Smooth muscle cell (in vitro differentiated cells): ENCODE measurements around the gene STX10. TPM values are rescaled to one million over a fixed set of nuclear protein-coding genes. Genes with fewer than 3 reads are reported as not detected.
A peak's percentile ranks its signal among the peaks of the same experiment; 100 is the strongest.

Experiments used
- DNase-seq: peaks from one replicate; lab custom pipeline; 2025; ENCODE audit not compliant: unreplicated experiment; lab: John Stamatoyannopoulos, UW
- H2AFZ ChIP-seq: fragments of 200-600 bp; sonication (generic); 2 replicates; pipeline ENCODE4 v1.6.0; 2016; ENCODE audit warnings: antibody characterized with exemption, low read depth, mild to moderate bottlenecking
- H3F3A ChIP-seq: fragments of 200-600 bp; sonication (generic); 2 replicates; pipeline ENCODE4 v1.6.0; 2017; ENCODE audit warnings: antibody characterized with exemption, low read depth
- H3K27ac ChIP-seq: fragments of 200-600 bp; sonication (generic); 2 replicates; pipeline ENCODE4 v1.5.1; 2016; ENCODE audit warnings: low read depth, mild to moderate bottlenecking
- H3K27me3 ChIP-seq: fragments of 200-600 bp; sonication (generic); 2 replicates; pipeline ENCODE4 v1.6.1; 2016; ENCODE audit warnings: low read depth, mild to moderate bottlenecking
- H3K36me3 ChIP-seq: fragments of 200-600 bp; sonication (generic); 2 replicates; pipeline ENCODE4 v1.5.1; 2016; ENCODE audit warnings: low read depth
- H3K4me1 ChIP-seq: fragments of 200-600 bp; sonication (generic); 2 replicates; pipeline ENCODE4 v1.5.1; 2016; ENCODE audit warnings: low read depth
- H3K4me2 ChIP-seq: fragments of 200-600 bp; sonication (generic); 2 replicates; pipeline ENCODE4 v1.6.0; 2016; ENCODE audit warnings: mild to moderate bottlenecking
- H3K4me3 ChIP-seq: fragments of 200-600 bp; sonication (generic); 2 replicates; pipeline ENCODE4 v1.5.1; 2016; ENCODE audit warnings: mild to moderate bottlenecking
- H3K79me2 ChIP-seq: fragments of 200-600 bp; sonication (generic); 2 replicates; pipeline ENCODE4 v1.6.0; 2016; ENCODE audit warnings: low read depth, mild to moderate bottlenecking
- H3K9ac ChIP-seq: fragments of 200-600 bp; sonication (generic); 2 replicates; pipeline ENCODE4 v1.6.0; 2016; ENCODE audit warnings: low read depth
- H3K9me3 ChIP-seq: fragments of 200-600 bp; sonication (generic); replicated peaks from 2 replicates; pipeline ENCODE4 v1.5.1; 2016; ENCODE audit warnings: low read depth
- H4K20me1 ChIP-seq: fragments of 200-600 bp; sonication (generic); 2 replicates; pipeline ENCODE4 v1.6.0; 2016; ENCODE audit warnings: low read depth
- CTCF ChIP-seq: fragments of 200-600 bp; sonication (generic); IDR thresholded peaks from 2 replicates; pipeline ENCODE4 v1.5.1; 2017; ENCODE audit warnings: borderline replicate concordance, mild to moderate bottlenecking, antibody characterized with exemption; ENCODE audit not compliant: insufficient read depth, poor library complexity, severe bottlenecking
- WGBS: methylation state at CpG from one replicate; pipeline ENCODE4 v1.1.7; 2016; ENCODE audit warnings: low lambda C conversion rate; 5-methylcytosine and 5-hydroxymethylcytosine counted together
- polyA plus RNA-seq: library from polyadenylated mRNA; unstranded; fragments of >200 nt; fragmentation: Nextera tagmentation; extraction: Ambion mirVana; gene quantifications from 2 replicates; pipeline ENCODE4 v1.2.1, GENCODE V29; 2016
- total RNA-seq: library from RNA; depleted of rRNA; stranded (reverse); fragments of >200 nt; gene quantifications from 2 replicates; pipeline ENCODE4 v1.2.3, GENCODE V29; 2014

Gene STX10
- total and polyA plus RNA-seq, 2 experiments from 2014 or later: 59.6 to 69.1 TPM

DNA sequence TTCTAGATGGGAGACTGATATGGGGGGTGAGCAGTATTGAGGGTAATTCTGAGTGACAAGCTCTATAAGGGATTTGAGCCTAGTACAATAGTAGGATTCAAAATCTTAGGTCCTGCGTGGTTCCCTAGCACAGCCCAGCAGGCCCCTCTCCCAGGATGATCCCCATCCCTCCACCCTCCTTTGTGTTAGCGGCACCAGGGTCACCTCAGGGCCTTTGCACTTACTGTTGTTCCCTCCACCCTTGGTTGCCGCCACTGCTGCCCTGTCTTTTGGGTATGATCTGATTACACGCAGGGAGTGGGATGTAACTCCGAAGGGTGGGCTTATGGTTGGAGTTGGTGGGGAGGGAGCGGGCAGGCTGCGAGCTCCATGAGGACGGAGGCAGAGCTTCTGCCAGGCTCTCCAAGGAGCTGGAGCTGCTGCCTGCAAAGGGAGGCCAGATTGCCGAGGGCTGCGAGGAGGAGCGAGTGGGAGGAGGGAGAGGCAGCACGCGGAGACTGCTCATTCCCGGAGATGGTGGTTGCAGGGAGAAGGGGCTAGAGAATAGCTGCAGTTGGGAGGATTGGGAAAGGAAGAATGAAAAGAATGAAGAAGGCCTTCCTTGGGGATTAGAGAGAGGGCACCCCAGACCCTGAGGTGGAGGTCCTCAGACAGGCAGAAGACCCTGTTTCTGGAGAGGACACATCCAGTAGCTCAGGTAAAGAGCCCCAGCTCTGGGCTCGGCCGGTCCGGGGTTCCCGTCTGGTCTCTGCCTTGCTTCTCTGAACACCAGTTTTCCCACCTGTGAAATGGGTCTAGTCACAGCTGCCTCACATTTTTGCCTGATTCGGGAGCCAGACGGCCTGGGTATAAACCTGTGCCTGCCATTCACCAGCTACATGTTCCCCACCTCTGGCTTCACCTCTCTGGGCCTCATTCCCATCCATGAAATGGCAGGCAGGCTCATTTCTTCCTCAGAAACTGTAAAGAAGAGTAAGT, 26.9 kb downstream of the STX10 start:
- 85% methylated on average over 20 of the region's 20 CpGs for WGBS
- H3K4me1 ChIP-seq: peaks cover 26% of the 10 kb centered on the region
- H3K4me3 ChIP-seq: no peak overlapping the region
- no peaks in the 10 kb centered on the region for H3K36me3 ChIP-seq
- DNase-seq: no peak
- peaks cover 96% of the 10 kb centered on the region for H3K79me2 ChIP-seq
- no peaks in the 10 kb centered on the region for H3F3A ChIP-seq
- no peaks in the 10 kb centered on the region for H3K27me3 ChIP-seq
- peak overlapping the region; percentile 68 for H3K9ac ChIP-seq
- no peak for TF ChIP-seq CTCF
- H3K4me2 ChIP-seq: peak overlapping the region; percentile 41
- H3K9me3 ChIP-seq: no peaks in the 10 kb centered on the region
- peak overlapping the region; percentile 87 for H3K27ac ChIP-seq
- peaks cover 95% of the 10 kb centered on the region for H4K20me1 ChIP-seq
- H2AFZ ChIP-seq: no peak overlapping the region

GRCh38 chr19:13122275-13122878, 27.8 kb downstream of the STX10 start:
- H4K20me1 ChIP-seq: peaks cover 86% of the 10 kb centered on the region
- H3K36me3 ChIP-seq: no peaks in the 10 kb centered on the region
- no peak for TF ChIP-seq CTCF
- peaks cover 87% of the 10 kb centered on the region for H3K79me2 ChIP-seq
- H3K4me1 ChIP-seq: peaks cover 26% of the 10 kb centered on the region
- H3F3A ChIP-seq: no peaks in the 10 kb centered on the region
- peak overlapping the region; percentile 68 for H3K9ac ChIP-seq
- peak overlapping the region; percentile 87 for H3K27ac ChIP-seq
- DNase-seq: peak; percentile 14
- H2AFZ ChIP-seq: no peak overlapping the region
- H3K27me3 ChIP-seq: no peaks in the 10 kb centered on the region
- no peak overlapping the region for H3K4me3 ChIP-seq
- peak overlapping the region; percentile 44 for H3K4me2 ChIP-seq
- 43% methylated on average over 12 of the region's 13 CpGs for WGBS
- no peaks in the 10 kb centered on the region for H3K9me3 ChIP-seq

GRCh38 chr19:13121551-13122274, 28.5 kb downstream of the STX10 start:
- H3K4me1 ChIP-seq: peaks cover 26% of the 10 kb centered on the region
- WGBS: 82% methylated on average over 18 of the region's 18 CpGs
- peak overlapping the region; percentile 44 for H3K4me2 ChIP-seq
- no peaks in the 10 kb centered on the region for H3K36me3 ChIP-seq
- H3K4me3 ChIP-seq: no peak overlapping the region
- peaks cover 80% of the 10 kb centered on the region for H4K20me1 ChIP-seq
- DNase-seq: no peak
- no peak overlapping the region for H2AFZ ChIP-seq
- peak overlapping the region; percentile 67 for H3K9ac ChIP-seq
- peak overlapping the region; percentile 87 for H3K27ac ChIP-seq
- no peaks in the 10 kb centered on the region for H3K27me3 ChIP-seq
- H3K79me2 ChIP-seq: peaks cover 81% of the 10 kb centered on the region
- no peak for TF ChIP-seq CTCF
- H3F3A ChIP-seq: no peaks in the 10 kb centered on the region
- H3K9me3 ChIP-seq: no peaks in the 10 kb centered on the region
